Body of pancreas (tissue), 4 donors: ENCODE results near the gene ACRBP. TPM values are rescaled to one million over a fixed set of nuclear protein-coding genes. Genes with fewer than 3 reads are reported as not detected.
A peak's percentile ranks its signal among the peaks of the same experiment; 100 is the strongest.

ENCODE experiments used
- ATAC-seq: fragments of 150-250 bp; one replicate; pipeline ENCODE4 v1.9.1; 2016
- DNase-seq, 4 donors: peaks; one replicate each; pipeline ENCODE4 v3.0.0-alpha.2; 2019
- H3K27ac ChIP-seq, 4 donors: fragments of 200-600 bp; sonication (generic); 1 replicate in 3 of 4; 2 replicates in 1 of 4; pipeline versions ENCODE4 v1.5.1 to v1.6.1; 2016 to 2019; ENCODE audit warnings: mild to moderate bottlenecking in 1 of 4, mixed read lengths in 1 of 4, moderate library complexity in 1 of 4
- H3K27me3 ChIP-seq, 2 donors: fragments of 200-600 bp; sonication (generic); one replicate each; pipeline ENCODE4 v1.6.0; 2016; ENCODE audit warnings: mild to moderate bottlenecking in 1 of 2
- H3K36me3 ChIP-seq, 2 donors: fragments of 200-600 bp; sonication (generic); replicated peaks in 1 of 2; 2 replicates each; pipeline ENCODE4 v1.5.1; 2016; ENCODE audit warnings: low read depth in 2 of 2; ENCODE audit not compliant: insufficient read depth in 1 of 2
- H3K4me1 ChIP-seq: fragments of 200-600 bp; sonication (generic); one replicate; pipeline ENCODE4 v1.6.0; 2016
- H3K4me3 ChIP-seq, 2 donors: fragments of 200-600 bp; sonication (generic); 1 replicate in 1 of 2; 2 replicates in 1 of 2; pipeline ENCODE4 v1.5.1; 2016 to 2019
- H3K9me3 ChIP-seq, 3 donors: fragments of 200-600 bp; sonication (generic); 1 replicate in 2 of 3; 2 replicates in 1 of 3; pipeline ENCODE4 v1.5.1; 2016
- CTCF ChIP-seq, 7 experiments: fragments of 450-650 bp in 4 of 7; fragments of 200-600 bp in 3 of 7; sonication (generic) in 3 of 7; IDR thresholded peaks; one replicate each; pipeline ENCODE4 v1.5.1; 2016 to 2019; ENCODE audit warnings: antibody characterized with exemption in 7 of 7
- POLR2A ChIP-seq, 3 donors: fragments of 450-650 bp; IDR thresholded peaks; one replicate each; pipeline ENCODE4 v1.6.1; 2016; ENCODE audit warnings: antibody characterized with exemption in 3 of 3, mild to moderate bottlenecking in 2 of 3
- WGBS, 2 donors: methylation state at CpG; one replicate each; pipeline ENCODE4 v1.1.5; 2017; 5-methylcytosine and 5-hydroxymethylcytosine counted together
- intact Hi-C: fragments of 100-400 bp; cut with DNase I; formaldehyde crosslinking; loops from one replicate; pipeline ENCODE4 v1.15.1; 2023
- total RNA-seq, 2 donors: library from RNA; depleted of rRNA; stranded (reverse); fragments of >200 nt; gene quantifications; one replicate each; pipeline ENCODE4 v1.1.0, GENCODE V29; 2016

The ACRBP gene
- total RNA-seq, 2 donors from 2014 or later, result 0.78 to 5.9 TPM

- H3K36me3 ChIP-seq, result no peaks in the 10 kb centered on the region
- 87 to 94% methylated on average over 4 of the region's 4 CpGs for WGBS, 2 donors
- H3K9me3 ChIP-seq, result no peaks in the 10 kb centered on the region
- H3K27me3 ChIP-seq, result no peaks in the 10 kb centered on the region
- ATAC-seq (no peak), DNase-seq (no peak)
- TF ChIP-seq POLR2A (IDR thresholded peaks at IDR 0.05) (no peak), CTCF (IDR thresholded peaks at IDR 0.05) (no peak)
- H3K4me3 ChIP-seq, result no peak overlapping the region
- H3K4me1 ChIP-seq, result peaks cover 26% of the 10 kb centered on the region
- intact Hi-C loops, result no loop called here
- no peak overlapping the region for H3K27ac ChIP-seq
Observed at GRCh38 chr12:6691473-6691872, 44.2 kb upstream of the ACRBP start.

- DNase-seq, result peak; percentile 97 to 98 (median 97)
- Histone ChIP-seq H3K4me3 (peak within 1 kb of the TSS; percentile 69 to 99), H3K36me3 (no peaks in the 10 kb centered on the region), H3K27ac (peak within 1 kb of the TSS; percentile 93 to 96 (median 96)), H3K27me3 (no peaks in the 10 kb centered on the region), H3K4me1 (peaks cover 32% of the 10 kb centered on the region), H3K9me3 (no peaks in the 10 kb centered on the region)
- ATAC-seq, result peak; percentile 92
- TF ChIP-seq CTCF (IDR thresholded peaks at IDR 0.05) (peak in 4 of 7 experiments; percentile 59 to 61 (median 60)), POLR2A (IDR thresholded peaks at IDR 0.05) (peak; percentile 34 to 75 (median 67))
- WGBS, 2 donors, result 0 to 1% methylated on average over 41 to 69 of the region's 72 CpGs
- intact Hi-C loops, result no loop called here
Observed at GRCh38 chr12:6688999-6689882, 42.0 kb upstream of the ACRBP start, which contains the start of gene ZNF384. Gene ZNF384 (minus strand): TSS chr12:6689375. CDS start chr12:6679520, 9,855 bp downstream.

GRCh38 chr12:6688543-6688998 is 41.3 kb upstream of the ACRBP start:
- Histone ChIP-seq H3K9me3 (no peaks in the 10 kb centered on the region), H3K4me1 (peaks cover 32% of the 10 kb centered on the region), H3K27ac (peak overlapping the region; percentile 93 to 96 (median 96)), H3K27me3 (no peaks in the 10 kb centered on the region), H3K36me3 (no peaks in the 10 kb centered on the region), H3K4me3 (peak overlapping the region; percentile 69 to 99)
- ATAC-seq (no peak), DNase-seq (peak; percentile 42 to 50 (median 48))
- TF ChIP-seq POLR2A (IDR thresholded peaks at IDR 0.05) (no peak), CTCF (IDR thresholded peaks at IDR 0.05) (no peak)
- 0 to 3% methylated on average over 11 to 13 of the region's 13 CpGs for WGBS, 2 donors
- intact Hi-C loops, result no loop called here

GRCh38 chr12:6685814-6686213 is 38.6 kb upstream of the ACRBP start:
- peaks cover 32% of the 10 kb centered on the region for H3K4me1 ChIP-seq
- H3K27me3 ChIP-seq, result no peaks in the 10 kb centered on the region
- ATAC-seq, result no peak
- H3K36me3 ChIP-seq, result no peaks in the 10 kb centered on the region
- no peak for DNase-seq
- H3K9me3 ChIP-seq, result no peaks in the 10 kb centered on the region
- no peak overlapping the region for H3K27ac ChIP-seq
- intact Hi-C loops, result no loop called here
- H3K4me3 ChIP-seq, result no peak overlapping the region
- WGBS, 2 donors, result 69 to 79% methylated on average over 3 of the region's 3 CpGs
- no peak for TF ChIP-seq CTCF (IDR thresholded peaks at IDR 0.05)
- no peak for TF ChIP-seq POLR2A (IDR thresholded peaks at IDR 0.05)
